ENCODE measurements around the gene TPPP. TPM values are rescaled to one million over a fixed set of nuclear protein-coding genes. Genes with fewer than 3 reads are reported as not detected.

Gene TPPP
- total and polyA plus RNA-seq, 2 of the 13 experiments (the other 11 are each of a cell fraction or from before 2014, with no cell fraction given) = 0.07 TPM; not detected in 1

- TF ChIP-seq ZNF362 (CRISPR knock-in tag; IDR thresholded peaks at IDR 0.05; ENCODE audit: borderline replicate concordance) = no peak
- TF ChIP-seq FOSL2 (CRISPR knock-in tag; IDR thresholded peaks at IDR 0.05) = no peak
- TF ChIP-seq YEATS4 (CRISPR knock-in tag; IDR thresholded peaks at IDR 0.05; ENCODE audit: borderline replicate concordance) = peak; percentile 48; the same call in 1 of the 2 replicates
- TF ChIP-seq YY1 (IDR thresholded peaks at IDR 0.05; ENCODE audit: insufficient read depth, insufficient replicate concordance, low read depth, low read length) = peak; percentile 86
- no peak for TF ChIP-seq ZBTB40 (IDR thresholded peaks at IDR 0.05)
- TF ChIP-seq ZBTB40 (CRISPR knock-in tag; IDR thresholded peaks at IDR 0.05) = no peak
- TF ChIP-seq ZNF740 (CRISPR knock-in tag; IDR thresholded peaks at IDR 0.05) = no peak
- TF ChIP-seq ZNF142 (CRISPR knock-in tag; IDR thresholded peaks at IDR 0.05) = no peak
- TF ChIP-seq ZNF83 (CRISPR knock-in tag; IDR thresholded peaks at IDR 0.05; ENCODE audit: borderline replicate concordance) = no peak
- 0 out of 2 replicates have a peak, but pooled peaks have one; percentile 13 for TF ChIP-seq NFYB (CRISPR knock-in tag; IDR thresholded peaks at IDR 0.05)
- peak; percentile 78 for TF ChIP-seq SAP130 (CRISPR knock-in tag; IDR thresholded peaks at IDR 0.05; ENCODE audit: low read depth)
- TF ChIP-seq ZEB1 (IDR thresholded peaks at IDR 0.05; ENCODE audit: insufficient replicate concordance, low read depth) = no peak
Measured at GRCh38 chr5:611731-612486, 81.2 kb downstream of the TPPP start, which contains the start of gene CEP72 (continued).

All from HepG2 (cell line).